ENCODE results near the gene C2orf81.

GRCh38 chr2:74425523-74425922, 4.1 kb upstream of the C2orf81 start:
- no peak for TF ChIP-seq CTCF (IDR thresholded peaks at IDR 0.05)
- TF ChIP-seq POLR2A (IDR thresholded peaks at IDR 0.05), result no peak

Measured in esophagus squamous epithelium (tissue), 4 donors.